HCEC 1CT (cell line): ENCODE measurements around the gene SFT2D3.

ENCODE experiments used
- DNase-seq: peaks from one replicate; pipeline ENCODE4 v3.0.0-alpha.2; 2017

SFT2D3 gene

DNA sequence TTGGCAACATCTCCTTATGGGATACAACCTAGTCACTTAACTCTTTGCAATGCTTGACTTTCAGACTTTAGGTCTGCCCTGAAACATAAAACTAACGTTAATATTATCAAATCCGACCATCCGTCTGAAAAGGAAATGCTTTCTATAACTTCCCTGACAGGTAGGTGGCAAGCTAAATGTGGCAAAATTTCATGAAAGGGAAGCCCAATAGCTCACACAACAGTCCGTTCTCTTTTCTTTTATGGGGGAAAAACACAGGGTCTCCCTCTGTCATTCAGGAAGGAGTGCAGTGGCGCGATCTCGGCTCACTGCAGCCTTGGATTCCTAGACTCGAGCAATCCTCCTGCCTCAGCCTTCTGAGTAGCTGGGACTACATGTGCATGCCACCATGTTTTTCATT, 52.9 kb downstream of the SFT2D3 start:
- no peak for DNase-seq
